ENCODE measurements around the gene KCP.

Gene KCP

DNA sequence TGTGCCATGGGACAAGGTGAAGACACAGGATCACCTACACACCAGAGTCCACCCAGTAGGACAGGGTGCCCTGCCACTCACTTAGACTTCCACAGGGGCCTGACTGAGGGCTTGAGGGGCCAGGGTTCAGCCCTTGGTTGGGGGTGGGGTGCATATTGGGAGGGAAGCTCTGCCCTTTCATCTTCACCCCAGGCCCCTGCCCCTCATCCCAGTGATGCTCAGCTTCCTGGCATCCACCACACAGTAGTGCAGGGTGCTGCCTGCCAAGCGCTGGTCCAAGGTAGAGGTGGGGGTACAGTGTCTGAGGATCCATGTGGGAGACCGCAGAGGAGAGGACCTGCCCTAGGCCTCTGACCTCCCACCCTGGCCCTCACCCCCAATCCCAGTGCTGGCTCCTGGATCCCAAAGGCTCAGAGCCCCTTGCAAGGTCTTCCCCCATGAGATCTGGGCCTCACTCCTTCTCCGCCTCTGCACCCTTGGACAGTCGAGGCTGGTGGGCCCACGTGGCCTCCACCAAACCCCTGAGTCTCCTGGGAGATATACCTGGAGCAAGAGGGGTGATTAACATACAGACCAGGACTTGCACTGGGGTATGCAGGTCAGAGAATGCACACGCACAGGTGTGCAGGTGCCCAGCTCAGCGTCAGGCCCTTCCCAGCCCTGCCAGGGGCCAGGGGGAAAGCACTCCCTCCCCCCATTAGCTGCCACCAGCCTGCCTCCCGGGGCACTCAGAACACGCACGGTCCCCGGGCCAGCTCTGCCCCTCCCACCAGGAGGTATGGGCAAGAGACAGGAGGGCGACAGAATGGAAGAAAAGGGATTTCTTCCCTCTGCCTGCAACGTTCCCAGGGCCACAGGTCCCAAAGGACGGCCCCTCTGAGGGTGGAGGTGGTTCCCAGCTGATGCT, 18.6 kb upstream of the KCP start:
- no peak for TF ChIP-seq CTCF (conservative IDR thresholded peaks at IDR 0.05; ENCODE audit: low read depth)
- H3K27ac ChIP-seq, result no peak overlapping the region
- ChIA-PET POLR2A (ENCODE audit: low non-redundant PET) (no interaction called here), CTCF (interaction anchor here (0.7 kb wide), 1 partner anchor 13 kb away, joined by 3 read pairs; no protein-coding TSS in a partner anchor)
- no peak for DNase-seq (ENCODE audit: low spot score)

DNA sequence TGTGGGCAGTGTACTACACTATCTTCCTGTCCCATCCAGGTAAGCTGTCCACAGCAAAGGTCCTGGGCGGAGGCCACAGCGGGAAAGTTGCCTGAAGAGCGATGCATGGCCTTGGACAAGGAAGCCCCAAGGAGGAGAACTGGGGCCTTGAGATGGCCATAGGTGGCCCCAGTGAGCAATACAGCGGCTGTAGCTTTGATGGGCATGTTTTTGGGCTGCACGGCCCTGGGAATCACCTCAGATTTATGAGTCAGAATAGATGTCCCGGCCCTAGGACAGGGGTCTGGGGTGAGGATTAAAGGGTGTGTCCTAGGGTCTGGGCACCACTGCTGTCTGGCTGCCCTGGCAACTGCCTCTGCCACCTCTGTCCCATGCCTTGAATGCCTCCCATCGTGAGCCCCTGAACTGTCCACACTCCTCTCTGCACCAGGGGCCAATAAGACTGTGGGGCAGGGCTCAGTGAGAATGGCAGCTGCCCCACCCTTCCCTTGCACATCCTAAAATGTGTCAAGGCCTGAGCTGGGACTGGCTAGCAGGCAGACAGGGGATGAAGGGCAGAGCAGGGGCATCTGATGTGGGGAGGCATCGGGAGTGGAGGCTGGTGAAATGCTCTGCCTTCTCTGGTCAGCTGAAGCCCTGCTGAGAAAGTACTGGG, 17.8 kb upstream of the KCP start:
- CTCF ChIA-PET, result no interaction called here
- POLR2A ChIA-PET (ENCODE audit: low non-redundant PET), result no interaction called here
- H3K27ac ChIP-seq, result no peak overlapping the region
- no peak for DNase-seq (ENCODE audit: low spot score)
- TF ChIP-seq CTCF (conservative IDR thresholded peaks at IDR 0.05; ENCODE audit: low read depth), result no peak

GRCh38 chr7:128924707-128925588, 14.4 kb upstream of the KCP start:
- ChIA-PET POLR2A (ENCODE audit: low non-redundant PET) (no interaction called here), CTCF (interaction anchor here (0.7 kb wide), 1 partner anchor 33 kb away, joined by 4 read pairs; no protein-coding TSS in a partner anchor)
- TF ChIP-seq CTCF (conservative IDR thresholded peaks at IDR 0.05; ENCODE audit: low read depth), result no peak
- no peak overlapping the region for H3K27ac ChIP-seq
- no peak for DNase-seq (ENCODE audit: low spot score)

DNA sequence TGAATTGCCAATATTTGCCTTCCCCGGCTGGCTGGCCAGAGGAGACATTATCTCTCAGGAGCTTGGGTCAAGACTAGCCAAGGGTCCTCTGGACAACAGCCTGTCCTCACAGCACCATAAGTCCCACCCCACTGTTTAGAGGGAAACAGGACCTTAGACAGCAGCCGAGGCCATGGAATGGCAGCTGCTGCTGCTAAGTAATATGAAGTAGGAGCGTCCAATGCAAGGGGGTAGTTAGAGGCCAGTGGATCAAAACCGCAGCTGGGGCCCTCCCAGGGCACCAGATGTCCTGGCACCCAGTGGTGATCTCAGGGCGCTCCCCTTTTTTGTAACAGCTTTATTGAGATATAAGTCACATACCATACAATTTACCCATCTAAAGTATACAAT, 12.9 kb upstream of the KCP start:
- CTCF ChIA-PET, result no interaction called here
- POLR2A ChIA-PET (ENCODE audit: low non-redundant PET), result no interaction called here
- no peak for DNase-seq (ENCODE audit: low spot score)
- H3K27ac ChIP-seq, result no peak overlapping the region
- TF ChIP-seq CTCF (conservative IDR thresholded peaks at IDR 0.05; ENCODE audit: low read depth), result no peak

DNA sequence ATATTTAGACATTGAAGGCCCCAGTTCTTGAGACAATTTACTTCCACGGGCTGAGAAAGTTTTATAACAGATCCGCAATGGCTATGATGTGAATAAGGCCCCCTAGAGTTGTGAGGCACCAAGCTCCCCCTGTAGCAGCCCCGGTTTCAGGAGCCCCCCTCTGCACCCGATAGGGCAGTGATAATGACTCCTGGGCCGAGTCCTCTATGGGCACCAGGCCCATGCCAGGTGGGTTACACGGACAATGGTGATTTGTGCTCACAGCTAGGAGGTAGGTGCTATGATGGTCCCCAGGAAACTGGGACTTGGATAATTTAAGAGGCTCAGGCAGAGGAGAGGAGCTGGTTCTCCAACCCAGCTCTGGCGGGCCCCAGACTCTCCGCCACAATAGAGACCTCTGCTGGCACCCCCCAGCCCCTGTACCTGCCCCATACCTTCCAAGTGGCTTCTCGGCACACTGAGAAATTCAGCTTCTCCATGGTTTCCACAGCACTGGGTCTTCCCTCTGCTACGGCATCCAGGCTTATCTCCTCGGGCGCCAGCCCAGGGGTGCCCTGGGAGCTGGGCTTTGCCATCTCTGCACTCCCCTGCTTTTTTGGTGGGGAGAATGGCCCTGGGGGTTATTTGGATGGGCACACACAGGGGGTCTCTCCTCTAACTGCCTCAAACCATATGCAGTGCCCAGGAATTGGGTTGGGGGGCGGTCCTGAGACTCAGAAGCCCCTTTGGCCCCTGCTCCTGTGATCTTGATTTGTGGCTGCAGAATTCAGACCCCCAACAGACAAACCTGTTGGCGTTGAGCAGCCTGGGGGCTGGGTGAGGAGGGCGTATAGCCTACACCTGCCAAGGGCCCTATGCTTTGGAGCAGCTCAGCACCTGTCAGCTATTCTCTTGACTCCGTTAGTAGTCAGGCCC, 12.2 kb upstream of the KCP start:
- no peak for TF ChIP-seq CTCF (conservative IDR thresholded peaks at IDR 0.05; ENCODE audit: low read depth)
- no peak overlapping the region for H3K27ac ChIP-seq
- CTCF ChIA-PET, result no interaction called here
- no peak for DNase-seq (ENCODE audit: low spot score)
- POLR2A ChIA-PET (ENCODE audit: low non-redundant PET), result no interaction called here
